UCSD-AML1 (cell line): ENCODE measurements around the gene SNX20.

Experiments used
- DNase-seq: peaks from one replicate; lab custom pipeline; 2025; ENCODE audit not compliant: unreplicated experiment; lab: John Stamatoyannopoulos, UW

SNX20 gene

DNA sequence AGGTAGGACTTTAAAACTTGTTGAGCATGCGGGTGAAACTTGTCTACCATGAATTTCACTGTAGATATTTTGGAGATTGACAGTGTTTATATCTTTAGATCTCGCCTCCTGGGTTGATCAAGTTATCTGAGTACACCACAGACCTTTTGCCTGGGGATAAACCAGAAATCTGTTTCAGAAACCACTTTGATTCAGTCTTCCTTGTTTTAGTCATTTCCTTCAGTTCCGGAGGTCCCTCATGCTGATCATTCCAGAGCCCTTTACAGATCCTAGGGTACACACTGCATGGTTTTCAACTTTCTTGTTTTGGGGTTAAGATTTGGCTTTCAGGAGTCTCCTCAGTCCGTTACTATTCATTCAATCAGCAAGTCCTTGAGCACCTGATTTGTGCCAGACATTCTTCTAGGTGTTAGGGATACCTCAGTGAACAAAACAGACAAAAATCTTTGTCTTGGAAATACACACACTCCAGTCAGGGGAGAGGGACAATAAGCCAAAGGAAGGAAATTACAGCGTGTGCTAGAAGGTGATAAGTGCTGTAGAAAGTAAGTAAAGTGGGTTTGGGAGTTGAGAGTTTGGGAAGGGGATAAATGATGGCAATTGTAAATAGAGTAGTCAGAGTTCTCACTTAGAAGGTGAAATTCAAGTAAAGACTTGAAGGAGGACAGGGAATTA is 24.5 kb upstream of the SNX20 start:
- no peak for DNase-seq

DNA sequence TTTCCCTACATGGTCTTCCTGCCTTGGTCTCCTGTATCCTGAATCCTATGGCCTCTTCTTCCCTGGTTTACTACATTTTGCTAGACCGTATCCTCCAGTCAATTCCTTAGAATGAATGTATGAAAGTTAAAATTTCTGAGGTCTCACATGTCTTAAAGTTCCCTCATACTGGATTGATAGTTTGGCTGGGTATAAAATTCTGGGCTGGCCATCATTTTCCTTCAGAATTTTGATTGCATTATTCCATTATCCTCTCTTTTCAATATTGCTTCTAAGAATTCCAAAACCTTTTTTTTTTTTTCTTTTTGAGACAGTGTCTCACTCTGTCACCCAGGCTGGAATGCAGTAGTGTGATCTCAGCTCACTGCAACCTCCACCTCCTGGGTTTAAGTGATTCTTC is 23.1 kb upstream of the SNX20 start:
- no peak for DNase-seq

DNA sequence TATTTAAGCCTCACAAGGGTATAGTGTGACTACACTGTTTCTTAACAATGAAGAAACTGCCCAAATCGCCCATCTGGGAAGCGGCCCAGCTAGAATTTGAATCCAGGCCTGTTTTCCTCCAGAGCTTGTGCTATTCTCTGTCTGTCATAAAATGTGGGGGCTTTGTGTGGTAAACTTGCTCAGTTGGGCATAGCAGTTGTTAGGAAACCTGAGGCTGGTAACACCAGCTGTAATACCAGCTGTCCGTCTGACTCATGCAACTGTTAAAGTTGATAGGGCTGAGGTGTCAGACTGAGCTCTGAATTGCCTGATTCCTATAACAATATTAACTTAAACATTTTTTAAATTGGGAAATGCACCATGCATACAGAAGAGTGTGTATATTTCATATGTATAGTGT is 21.6 kb upstream of the SNX20 start:
- DNase-seq, result no peak

DNA sequence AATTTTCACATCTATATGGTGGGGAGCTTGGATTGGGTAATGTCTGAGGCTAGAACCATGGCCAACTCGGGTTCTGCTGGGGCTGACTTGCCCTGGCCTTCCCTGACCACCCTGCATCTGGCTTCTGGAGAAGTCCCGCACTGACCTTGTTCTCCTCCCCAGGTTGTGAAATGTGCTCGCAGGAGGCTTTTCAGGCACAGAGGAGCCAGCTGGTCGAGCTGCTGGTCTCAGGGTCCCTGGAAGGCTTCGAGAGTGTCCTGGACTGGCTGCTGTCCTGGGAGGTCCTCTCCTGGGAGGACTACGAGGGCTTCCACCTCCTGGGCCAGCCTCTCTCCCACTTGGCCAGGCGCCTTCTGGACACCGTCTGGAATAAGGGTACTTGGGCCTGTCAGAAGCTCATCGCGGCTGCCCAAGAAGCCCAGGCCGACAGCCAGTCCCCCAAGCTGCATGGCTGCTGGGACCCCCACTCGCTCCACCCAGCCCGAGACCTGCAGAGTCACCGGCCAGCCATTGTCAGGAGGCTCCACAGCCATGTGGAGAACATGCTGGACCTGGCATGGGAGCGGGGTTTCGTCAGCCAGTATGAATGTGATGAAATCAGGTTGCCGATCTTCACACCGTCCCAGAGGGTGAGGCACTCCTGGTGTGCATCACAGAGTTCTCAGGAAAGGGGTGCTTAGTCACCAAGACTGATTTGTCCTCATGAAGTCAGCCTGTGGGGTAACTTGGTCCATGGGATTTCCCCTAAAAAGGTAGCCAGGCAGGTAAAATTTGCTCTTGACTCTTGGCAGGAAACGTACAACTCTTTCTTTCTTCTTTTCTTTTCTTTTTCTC is 18.4 kb upstream of the SNX20 start:
- DNase-seq, result no peak

DNA sequence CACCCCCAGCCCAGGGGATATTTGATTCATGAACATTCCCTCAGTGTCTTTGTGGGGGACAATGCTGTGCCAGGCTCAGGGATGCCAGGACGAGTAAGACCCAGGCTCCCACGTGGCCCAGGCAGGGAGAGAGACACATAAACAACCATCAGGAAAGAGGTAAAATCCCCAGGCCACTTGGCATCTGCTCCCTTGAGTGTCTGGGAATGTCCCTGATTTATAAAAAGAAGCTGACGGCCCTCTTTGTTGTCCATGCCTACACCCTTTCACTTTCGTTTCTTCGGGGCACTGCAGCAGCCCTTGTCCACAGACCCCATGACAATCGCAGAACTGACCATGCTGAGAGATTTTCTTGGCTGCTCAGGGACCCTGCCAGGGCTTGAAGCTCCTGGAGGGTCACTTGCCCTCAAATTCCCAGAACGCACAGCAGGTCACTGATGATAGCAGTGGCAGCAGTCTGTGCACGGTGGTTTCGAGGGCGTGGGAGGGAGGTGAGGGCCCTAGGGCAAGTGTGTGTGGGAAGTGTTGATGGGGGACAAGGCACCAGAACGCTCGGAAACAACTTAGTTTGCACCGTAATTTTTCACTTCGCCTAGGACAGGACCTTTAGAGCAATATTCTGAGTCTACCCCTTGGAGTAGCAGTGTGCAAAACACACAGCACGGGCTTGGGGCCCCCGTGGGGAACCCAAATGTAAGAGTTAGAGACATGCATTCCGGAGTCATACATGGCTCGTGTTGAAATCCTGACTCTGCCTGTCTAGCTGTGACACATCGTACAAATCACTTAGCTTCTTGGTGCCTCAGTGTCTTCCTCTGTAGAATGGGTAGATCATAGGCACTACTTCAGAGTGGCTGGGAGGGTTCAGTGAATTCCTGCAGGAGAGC is 17.0 kb upstream of the SNX20 start:
- DNase-seq, result no peak

DNA sequence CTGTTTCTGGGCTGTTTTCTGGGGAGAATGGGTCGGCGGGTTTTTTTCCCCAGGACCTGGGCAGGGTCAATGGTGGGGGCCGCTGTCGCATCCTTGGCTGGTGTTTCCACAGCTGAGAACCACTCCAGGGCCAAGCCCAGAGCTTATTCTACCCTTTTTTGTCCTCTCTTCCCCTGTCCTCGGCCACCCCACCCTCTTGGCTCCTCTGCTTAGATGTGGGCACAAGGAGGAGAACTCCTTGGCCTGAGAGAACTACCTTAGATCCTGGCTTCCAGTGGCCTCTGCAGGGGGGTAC is 16.3 kb upstream of the SNX20 start:
- DNase-seq, result no peak

DNA sequence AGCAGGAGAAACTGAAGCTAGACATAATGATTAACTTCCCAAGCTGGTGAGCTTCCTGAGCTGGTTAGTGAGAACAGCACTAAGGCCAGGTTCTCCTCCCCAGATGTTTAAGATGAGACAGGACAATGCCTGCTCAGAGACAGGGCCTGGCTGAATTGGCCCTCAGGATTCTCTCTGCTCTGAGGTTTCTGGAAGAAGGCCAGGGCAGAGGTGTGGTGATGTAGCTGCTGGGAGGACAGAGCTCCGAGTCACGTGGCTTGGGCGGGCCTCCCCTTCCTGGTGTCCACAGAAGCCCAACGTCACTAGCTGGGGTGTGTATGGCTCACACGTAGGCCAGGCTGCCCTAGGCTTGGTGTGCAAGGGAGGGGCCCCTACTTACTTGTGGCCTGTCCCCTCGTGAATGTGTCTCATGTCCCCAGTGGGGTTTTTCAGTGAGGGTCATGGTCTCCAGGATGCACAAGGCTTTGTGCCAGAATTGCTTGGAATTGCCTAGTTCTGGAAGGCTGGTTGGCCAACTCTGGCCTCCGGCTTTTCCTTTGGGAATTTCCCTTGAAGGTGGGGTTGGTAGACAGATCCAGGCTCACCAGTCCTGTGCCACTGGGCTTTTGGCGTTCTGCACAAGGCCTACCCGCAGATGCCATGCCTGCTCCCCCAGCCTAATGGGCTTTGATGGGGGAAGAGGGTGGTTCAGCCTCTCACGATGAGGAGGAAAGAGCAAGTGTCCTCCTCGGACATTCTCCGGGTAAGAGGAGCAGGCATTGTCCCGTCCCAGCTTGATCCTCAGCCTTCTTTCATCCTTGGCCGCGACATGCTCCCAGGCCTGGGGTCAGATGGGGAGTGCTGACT is 15.7 kb upstream of the SNX20 start:
- DNase-seq, result no peak

DNA sequence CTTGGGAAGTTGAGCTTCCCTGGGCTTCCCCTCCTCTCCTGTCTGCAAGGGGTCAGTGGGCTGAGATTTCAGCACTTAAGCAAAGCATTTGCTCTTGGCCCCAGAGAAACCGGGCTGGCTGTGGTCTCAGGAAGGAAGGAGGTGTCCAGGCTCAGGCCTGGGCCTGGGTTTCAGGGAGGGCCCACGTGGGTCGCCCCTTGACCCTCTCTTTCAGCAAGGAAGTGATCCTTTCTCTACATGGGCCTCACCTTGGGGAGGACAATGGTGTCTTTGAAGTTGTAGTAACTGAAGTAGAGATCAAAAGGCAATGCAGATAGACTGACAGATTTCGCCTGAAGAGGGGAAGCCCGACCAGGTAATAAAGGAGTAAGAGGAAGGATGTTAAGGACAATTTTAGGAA is 15.0 kb upstream of the SNX20 start:
- DNase-seq, result no peak

DNA sequence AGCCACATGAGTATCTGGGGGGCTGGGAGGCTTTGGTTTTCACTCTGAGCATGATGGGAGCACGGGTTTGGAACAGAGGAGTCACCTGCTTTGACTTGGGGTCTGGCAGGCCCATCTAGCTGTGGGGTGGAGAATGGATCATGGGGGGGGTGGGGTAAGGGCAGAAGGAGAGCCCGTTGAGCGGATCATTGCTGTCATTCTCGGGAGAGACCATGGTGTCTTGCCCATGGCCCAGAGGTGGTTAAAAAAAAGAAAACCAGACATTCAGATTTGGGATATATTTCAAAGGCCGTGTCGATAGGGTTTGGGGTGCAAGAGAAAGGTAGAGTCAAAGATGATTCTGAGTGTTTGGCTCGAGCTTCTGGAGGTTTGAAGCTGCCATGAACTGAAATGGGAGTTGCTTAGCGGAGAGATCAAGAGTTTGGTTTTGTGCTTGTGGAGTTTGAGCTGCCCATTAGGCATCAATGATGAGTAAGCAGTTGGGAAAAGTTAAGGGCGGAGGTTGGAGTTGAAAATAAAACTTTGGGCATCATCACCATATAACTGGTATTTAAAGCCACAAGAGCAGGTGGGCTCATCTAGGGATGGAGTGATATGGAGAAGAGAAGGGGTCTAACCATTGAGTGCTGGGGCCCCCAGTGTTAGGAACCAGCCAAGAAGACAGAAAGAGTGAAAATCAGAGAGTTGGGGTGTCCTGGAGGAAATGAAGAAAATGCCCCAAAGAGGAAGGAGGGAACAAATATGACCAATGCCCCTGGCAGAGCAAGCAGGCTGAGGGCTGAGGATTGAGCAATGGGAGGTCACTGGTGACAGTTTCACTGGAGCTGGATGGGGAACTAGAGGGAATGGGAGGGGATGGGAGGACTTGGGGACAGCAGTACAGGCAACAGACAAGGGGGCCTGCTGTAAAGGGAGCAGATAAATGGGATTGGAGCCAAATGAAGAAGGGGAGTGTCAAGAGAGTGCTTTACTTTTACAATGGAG is 14.2 kb upstream of the SNX20 start:
- no peak for DNase-seq

DNA sequence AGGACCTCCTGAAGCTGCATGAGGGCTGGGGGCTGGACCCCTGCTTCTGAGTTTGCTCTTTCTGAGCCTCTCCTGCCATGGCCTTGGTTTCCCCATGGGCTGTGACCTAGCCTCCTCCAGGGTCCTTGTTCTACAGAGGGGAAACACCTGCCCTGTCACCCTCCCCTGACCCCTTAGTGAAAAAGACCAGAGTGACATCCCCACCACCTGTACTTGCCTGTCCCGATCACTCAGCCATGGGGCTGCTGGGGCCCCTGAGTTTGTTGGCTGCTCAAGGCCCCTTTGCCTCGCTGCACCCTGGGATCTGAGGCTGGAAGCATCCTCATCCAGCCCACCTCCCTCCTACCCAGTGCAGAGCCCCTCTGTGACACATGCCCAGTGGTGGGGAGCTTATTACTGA is 13.1 kb upstream of the SNX20 start:
- no peak for DNase-seq

DNA sequence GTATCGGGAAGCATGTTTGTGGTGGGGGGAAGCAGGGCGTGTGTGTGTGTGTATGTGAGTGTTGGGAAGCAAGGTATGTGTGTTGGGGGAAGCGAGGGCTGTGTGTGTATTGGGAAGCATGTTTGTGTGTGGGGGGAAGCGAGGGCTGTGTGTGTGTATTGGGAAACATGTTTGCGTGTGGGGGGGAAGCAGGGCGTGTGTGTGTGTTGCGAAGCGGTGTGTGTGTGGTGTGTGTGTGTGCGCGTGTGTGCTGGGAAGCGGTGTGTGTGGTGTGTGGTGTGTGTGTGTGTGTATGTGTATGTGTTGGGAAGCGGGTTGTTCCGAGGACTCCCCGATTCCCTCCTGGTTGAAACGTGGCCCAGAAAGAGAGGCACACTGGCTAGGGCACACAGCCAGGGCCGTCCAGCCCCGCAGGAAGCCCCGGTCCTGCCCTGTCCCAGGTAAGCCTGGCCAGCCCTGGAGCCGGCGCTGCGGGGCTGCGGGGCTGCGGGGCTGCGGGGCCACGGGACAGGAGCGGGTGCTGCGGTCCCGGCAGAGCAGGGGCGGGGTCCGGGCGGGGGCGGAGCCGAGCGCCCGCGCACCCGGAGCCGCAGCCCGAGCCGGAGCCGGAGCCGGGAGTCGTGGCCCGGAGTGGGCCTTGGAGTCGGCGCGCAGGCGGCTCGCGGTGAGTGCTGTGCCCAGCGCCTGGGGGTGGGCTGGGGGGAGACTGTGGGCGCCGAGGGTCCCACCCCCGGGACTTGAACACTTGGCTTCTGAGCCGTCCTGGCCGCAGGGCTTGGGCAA is 12.1 kb upstream of the SNX20 start, which contains the start of gene NOD2:
Gene NOD2, plus strand, starts transcription at position 608 of the 783 bp plus-strand sequence. CDS start 5,890 bp downstream, outside the sequence.
- DNase-seq, result no peak

DNA sequence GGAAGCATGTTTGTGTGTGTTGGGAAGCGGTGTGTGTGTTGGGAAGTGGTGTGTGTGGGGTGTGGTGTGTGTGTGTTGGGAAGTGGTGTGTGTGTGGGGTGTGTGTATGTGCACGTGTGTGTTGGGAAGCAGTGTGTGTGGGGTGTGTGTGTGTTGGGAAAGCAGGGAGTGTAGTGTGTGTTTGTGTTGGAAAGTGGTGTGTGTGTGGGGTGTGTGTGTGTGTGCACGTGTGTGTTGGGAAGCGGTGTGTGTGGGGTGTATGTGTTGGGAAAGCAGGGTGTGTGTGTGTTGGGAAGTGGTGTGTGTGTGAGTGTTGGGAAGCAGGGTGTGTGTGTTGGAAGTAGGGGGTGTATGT is 11.5 kb upstream of the SNX20 start:
- no peak for DNase-seq

DNA sequence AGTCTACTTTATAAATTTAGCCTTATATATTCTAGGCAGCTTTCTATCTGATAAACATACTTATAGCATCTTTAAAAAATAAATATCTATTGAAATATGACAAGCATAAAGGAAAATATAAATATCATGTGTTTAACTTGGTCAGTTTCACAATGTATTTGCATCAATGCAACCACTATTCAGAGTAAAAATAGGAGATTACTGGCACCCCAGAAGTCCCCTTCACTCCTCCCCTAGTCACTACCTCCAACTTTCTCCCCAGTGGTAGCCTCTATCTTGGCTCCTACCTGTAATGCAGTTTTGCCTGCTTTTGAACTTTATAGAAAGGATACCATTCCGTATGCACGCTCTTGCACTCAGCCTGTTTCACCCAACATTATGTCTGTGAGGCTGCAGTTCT is 9.1 kb upstream of the SNX20 start:
- no peak for DNase-seq

DNA sequence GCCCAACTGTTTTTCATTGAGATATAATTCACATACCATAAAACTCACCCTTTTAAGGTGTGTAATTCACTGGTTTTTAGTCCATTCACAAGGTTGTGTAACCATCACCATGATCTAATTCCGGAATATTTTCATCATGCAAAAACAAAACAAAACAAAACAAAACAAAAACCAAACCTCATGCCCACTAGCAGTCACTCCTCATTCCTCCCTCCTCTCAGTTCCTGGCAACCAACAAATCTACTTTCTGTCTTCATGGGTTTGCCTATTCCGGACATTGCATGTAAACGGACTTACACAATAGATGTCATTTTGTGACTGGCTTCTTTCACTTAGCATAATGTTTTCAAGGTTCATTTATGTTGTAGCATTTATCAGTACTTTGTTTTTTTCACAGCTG is 7.8 kb upstream of the SNX20 start:
- DNase-seq, result no peak

DNA sequence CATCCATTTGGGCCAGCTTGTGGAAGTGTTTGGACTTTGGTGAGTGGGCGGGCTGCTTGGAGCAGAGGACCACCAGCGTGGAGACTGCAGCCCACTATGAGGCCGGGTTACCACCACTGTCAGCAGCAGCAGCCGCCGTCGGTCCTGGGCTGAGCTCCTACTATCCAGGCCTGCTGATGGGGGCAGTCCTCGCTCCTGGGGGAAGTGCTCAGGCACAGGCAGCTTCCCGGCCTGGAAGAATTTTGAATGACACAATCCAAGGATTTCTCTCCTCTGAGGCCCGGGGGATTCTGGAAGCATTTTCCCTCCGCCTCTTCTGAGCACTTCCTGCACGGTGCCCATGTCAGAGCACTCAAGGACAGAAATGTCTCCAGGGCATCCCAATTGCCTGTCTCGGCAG is 7.0 kb upstream of the SNX20 start:
- DNase-seq, result no peak

DNA sequence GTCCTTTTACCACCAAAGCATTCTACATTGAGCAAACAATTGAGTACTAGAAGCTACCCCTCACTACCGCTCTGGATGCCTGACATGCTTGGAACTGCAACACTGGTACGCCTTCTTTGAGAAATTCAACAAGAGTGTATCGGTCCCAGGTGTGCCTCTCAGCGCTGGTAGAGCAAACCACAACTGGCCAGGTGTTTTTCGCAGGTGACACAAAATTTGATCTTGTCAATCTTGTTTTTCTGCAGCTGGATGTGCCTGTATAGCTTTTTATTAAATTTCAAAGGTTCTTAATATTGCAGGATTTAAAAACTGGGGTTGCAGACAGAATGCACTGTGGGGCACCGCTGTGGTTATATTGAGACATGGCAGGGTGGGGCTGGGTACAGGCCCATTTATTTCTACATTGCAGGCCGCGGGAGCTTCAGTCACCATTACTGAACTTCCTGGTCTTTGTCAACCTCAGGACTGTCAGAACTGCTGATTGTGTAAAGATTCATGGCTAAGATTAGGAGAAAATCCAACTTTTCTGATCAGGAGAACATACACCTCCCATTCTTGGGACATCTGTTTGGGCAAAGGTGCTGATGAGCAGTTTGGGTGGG is 4.5 kb upstream of the SNX20 start:
- DNase-seq, result no peak

DNA sequence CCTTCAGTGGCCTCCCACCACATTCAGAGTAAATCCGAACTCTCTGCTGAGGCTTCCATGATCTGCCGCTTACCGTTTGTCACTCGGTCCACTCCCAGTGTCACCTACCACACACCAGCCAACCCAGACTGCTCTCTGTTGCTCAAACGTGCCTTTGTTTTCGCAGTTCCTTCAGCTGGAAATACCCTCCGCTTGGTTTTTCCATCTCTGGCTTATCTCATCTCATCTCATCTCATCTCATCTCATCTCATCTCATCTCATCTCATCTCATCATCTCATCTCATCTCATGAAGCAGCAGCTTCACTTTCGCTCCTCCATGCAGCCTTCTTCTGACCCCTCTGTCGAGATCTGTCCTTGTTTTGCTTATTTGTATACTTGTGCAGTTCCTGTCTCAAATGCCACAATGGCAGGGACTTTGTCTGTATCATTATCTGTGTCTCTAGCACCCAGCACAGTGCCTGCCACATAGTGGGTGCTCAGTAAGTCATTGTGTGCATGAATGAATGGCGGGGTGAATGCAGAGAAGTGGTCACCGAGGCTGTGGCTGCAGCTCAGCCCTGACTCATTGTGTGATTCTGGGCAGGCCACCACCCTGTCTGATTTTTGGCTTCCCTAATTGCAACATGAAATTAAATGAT is 3.8 kb upstream of the SNX20 start:
- no peak for DNase-seq

DNA sequence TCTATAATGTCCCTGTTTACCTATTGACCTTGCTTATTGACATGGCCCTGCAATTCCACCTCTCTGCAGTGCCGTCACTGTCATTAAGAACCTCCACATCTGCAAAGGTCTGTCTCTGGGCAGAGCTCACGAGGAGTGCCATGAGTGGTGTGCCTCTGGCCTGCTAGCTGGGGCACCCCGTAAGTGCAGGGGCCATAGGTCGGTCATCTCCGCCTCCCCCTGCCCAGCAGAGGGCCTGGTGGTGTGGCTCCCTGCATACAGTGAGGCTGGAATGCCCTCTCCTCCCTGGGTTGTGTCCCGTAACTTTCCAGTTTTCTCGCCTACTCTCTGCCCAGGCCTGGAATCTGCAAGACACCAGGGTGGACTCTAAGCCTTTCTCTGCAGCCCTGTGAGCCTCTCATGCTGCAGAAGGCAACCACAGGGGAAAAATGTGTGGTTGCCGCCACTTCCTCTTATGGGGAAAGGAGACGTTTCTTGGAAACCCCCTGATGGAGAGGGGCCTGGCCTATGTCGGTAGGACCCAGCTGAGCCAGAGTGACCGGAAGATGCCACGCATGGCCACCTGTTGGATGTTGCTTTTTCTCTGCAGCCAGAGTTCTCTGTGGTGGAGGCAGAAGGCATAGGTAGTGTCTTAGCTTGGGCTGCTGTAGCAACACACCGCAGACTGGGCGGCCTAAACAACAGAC is 2.7 kb upstream of the SNX20 start:
- DNase-seq, result peak; percentile 81
